RPMI8226 (cell line): ENCODE measurements around the gene RAP1GAP.

Source experiments
- DNase-seq: peaks from one replicate; pipeline ENCODE4 v3.0.0-alpha.2; 2015

RAP1GAP gene

GRCh38 chr1:21624571-21625389 is 44.4 kb downstream of the RAP1GAP start:
- DNase-seq: no peak

GRCh38 chr1:21623410-21623961 is 45.7 kb downstream of the RAP1GAP start:
- no peak for DNase-seq

GRCh38 chr1:21622466-21623315 is 46.5 kb downstream of the RAP1GAP start:
- DNase-seq: peak; percentile 87

GRCh38 chr1:21621761-21622436 is 47.3 kb downstream of the RAP1GAP start:
- no peak for DNase-seq

- DNase-seq: no peak
Observed at GRCh38 chr1:21621051-21621450, 48.1 kb downstream of the RAP1GAP start.

GRCh38 chr1:21620496-21620895 is 48.7 kb downstream of the RAP1GAP start:
- no peak for DNase-seq

GRCh38 chr1:21620011-21620410 is 49.1 kb downstream of the RAP1GAP start:
- no peak for DNase-seq

GRCh38 chr1:21619375-21619947 is 49.7 kb downstream of the RAP1GAP start:
- DNase-seq: no peak

- no peak for DNase-seq
Observed at GRCh38 chr1:21618561-21619374, 50.4 kb downstream of the RAP1GAP start.

GRCh38 chr1:21618059-21618458 is 51.1 kb downstream of the RAP1GAP start:
- no peak for DNase-seq

GRCh38 chr1:21617126-21617738 is 51.9 kb downstream of the RAP1GAP start:
- no peak for DNase-seq

- no peak for DNase-seq
Observed at GRCh38 chr1:21616372-21616771, 52.8 kb downstream of the RAP1GAP start.

- peak; percentile 87 for DNase-seq
Observed at GRCh38 chr1:21614419-21615115, 54.6 kb downstream of the RAP1GAP start.

- no peak for DNase-seq
Observed at GRCh38 chr1:21613072-21613867, 55.9 kb downstream of the RAP1GAP start.

GRCh38 chr1:21612057-21612456 is 57.1 kb downstream of the RAP1GAP start:
- DNase-seq: no peak

- DNase-seq: no peak
Observed at GRCh38 chr1:21610989-21611785, 58.0 kb downstream of the RAP1GAP start.

GRCh38 chr1:21610027-21610426 is 59.1 kb downstream of the RAP1GAP start:
- DNase-seq: no peak

- DNase-seq: no peak
Observed at GRCh38 chr1:21608798-21609197, 60.4 kb downstream of the RAP1GAP start.
